Measurements from ENCODE around the gene TIGD2.

TIGD2 gene

GRCh38 chr4:89099034-89099433, 12.3 kb upstream of the TIGD2 start:
- Histone ChIP-seq H3K9me3 (ENCODE audit: insufficient read depth, low read depth, low read length) (no peaks in the 10 kb centered on the region), H3K9me2 (replicated peaks; ENCODE audit: low read depth, low read length) (no peaks in the 10 kb centered on the region)
- TF ChIP-seq EZH2phosphoT487 (IDR thresholded peaks at IDR 0.05; ENCODE audit: borderline replicate concordance): no peak
- TF ChIP-seq CTCF (conservative IDR thresholded peaks at IDR 0.05; ENCODE audit: low read length): no peak

GRCh38 chr4:89099471-89099870, 11.9 kb upstream of the TIGD2 start:
- Histone ChIP-seq H3K27me3 (ENCODE audit: insufficient read depth, low read length, poor library complexity, severe bottlenecking) (no peaks in the 10 kb centered on the region), H3K9ac (ENCODE audit: low read depth, low read length, poor library complexity, severe bottlenecking) (no peak overlapping the region), H3F3A (ENCODE audit: low read depth) (no peaks in the 10 kb centered on the region), H3K9me3 (ENCODE audit: insufficient read depth, low read depth, low read length) (no peaks in the 10 kb centered on the region), H3K4me1 (ENCODE audit: insufficient read depth, low read length, poor library complexity, severe bottlenecking) (peaks cover 5% of the 10 kb centered on the region), H4K20me1 (ENCODE audit: insufficient read depth, low read length, poor library complexity, severe bottlenecking) (no peaks in the 10 kb centered on the region), H3K36me3 (ENCODE audit: insufficient read depth, low read length) (no peaks in the 10 kb centered on the region), H3K79me2 (ENCODE audit: insufficient read depth, low read length) (no peaks in the 10 kb centered on the region), H3K4me2 (ENCODE audit: low read depth, low read length, poor library complexity, severe bottlenecking) (no peak overlapping the region), H3K9me2 (replicated peaks; ENCODE audit: low read depth, low read length) (no peaks in the 10 kb centered on the region), H3K4me3 (ENCODE audit: low read length, poor library complexity, severe bottlenecking) (no peak overlapping the region), H2AFZ (ENCODE audit: low read length) (no peak overlapping the region)
- TF ChIP-seq EZH2phosphoT487 (IDR thresholded peaks at IDR 0.05; ENCODE audit: borderline replicate concordance) (no peak), CTCF (conservative IDR thresholded peaks at IDR 0.05; ENCODE audit: low read length) (no peak)

More at GRCh38 chr4:89099034-89099433, 12.3 kb upstream of the TIGD2 start:
- H3K79me2 ChIP-seq (ENCODE audit: insufficient read depth, low read length): no peaks in the 10 kb centered on the region
- H3K9ac ChIP-seq (ENCODE audit: low read depth, low read length, poor library complexity, severe bottlenecking): no peak overlapping the region
- no peak overlapping the region for H3K4me2 ChIP-seq (ENCODE audit: low read depth, low read length, poor library complexity, severe bottlenecking)
- H4K20me1 ChIP-seq (ENCODE audit: insufficient read depth, low read length, poor library complexity, severe bottlenecking): no peaks in the 10 kb centered on the region
- no peak overlapping the region for H3K4me3 ChIP-seq (ENCODE audit: low read length, poor library complexity, severe bottlenecking)
- no peaks in the 10 kb centered on the region for H3F3A ChIP-seq (ENCODE audit: low read depth)
- H3K36me3 ChIP-seq (ENCODE audit: insufficient read depth, low read length): no peaks in the 10 kb centered on the region
- H2AFZ ChIP-seq (ENCODE audit: low read length): no peak overlapping the region
- H3K27me3 ChIP-seq (ENCODE audit: insufficient read depth, low read length, poor library complexity, severe bottlenecking): no peaks in the 10 kb centered on the region
- peaks cover 5% of the 10 kb centered on the region for H3K4me1 ChIP-seq (ENCODE audit: insufficient read depth, low read length, poor library complexity, severe bottlenecking)

- Histone ChIP-seq H3K9ac (ENCODE audit: low read depth, low read length, poor library complexity, severe bottlenecking) (no peak overlapping the region), H3K9me2 (replicated peaks; ENCODE audit: low read depth, low read length) (no peaks in the 10 kb centered on the region), H3K4me2 (ENCODE audit: low read depth, low read length, poor library complexity, severe bottlenecking) (no peak overlapping the region), H3K36me3 (ENCODE audit: insufficient read depth, low read length) (no peaks in the 10 kb centered on the region), H3K9me3 (ENCODE audit: insufficient read depth, low read depth, low read length) (no peaks in the 10 kb centered on the region), H4K20me1 (ENCODE audit: insufficient read depth, low read length, poor library complexity, severe bottlenecking) (no peaks in the 10 kb centered on the region), H3K79me2 (ENCODE audit: insufficient read depth, low read length) (no peaks in the 10 kb centered on the region), H3F3A (ENCODE audit: low read depth) (no peaks in the 10 kb centered on the region), H3K4me3 (ENCODE audit: low read length, poor library complexity, severe bottlenecking) (no peak overlapping the region), H2AFZ (ENCODE audit: low read length) (no peak overlapping the region), H3K27me3 (ENCODE audit: insufficient read depth, low read length, poor library complexity, severe bottlenecking) (no peaks in the 10 kb centered on the region), H3K4me1 (ENCODE audit: insufficient read depth, low read length, poor library complexity, severe bottlenecking) (peaks cover 5% of the 10 kb centered on the region)
- TF ChIP-seq CTCF (conservative IDR thresholded peaks at IDR 0.05; ENCODE audit: low read length): no peak
- no peak for TF ChIP-seq EZH2phosphoT487 (IDR thresholded peaks at IDR 0.05; ENCODE audit: borderline replicate concordance)
Measured at GRCh38 chr4:89100853-89101252, 10.5 kb upstream of the TIGD2 start.

Data from Loucy (cell line).